Measurements from ENCODE around the gene RIPOR3.
"Not testable (repeated sequence)": the region's sequence is repeated elsewhere in the genome, so short reads cannot be mapped to it uniquely, and the experiment has no call there.

Gene RIPOR3

GRCh38 chr20:50547964-50548363 lies 143.4 kb downstream of the RIPOR3 start:
- FAIRE-seq: no peak

- no peak for FAIRE-seq
Measured at GRCh38 chr20:50546729-50547314, 144.5 kb downstream of the RIPOR3 start.

- FAIRE-seq: no peak
Measured at GRCh38 chr20:50545126-50545525, 146.2 kb downstream of the RIPOR3 start.

- no peak for FAIRE-seq
Measured at GRCh38 chr20:50543326-50543725, 148.0 kb downstream of the RIPOR3 start.

GRCh38 chr20:50541606-50542041 lies 149.7 kb downstream of the RIPOR3 start:
- FAIRE-seq: no peak

GRCh38 chr20:50540620-50541605 lies 150.4 kb downstream of the RIPOR3 start:
- FAIRE-seq: no peak

- FAIRE-seq: not testable (repeated sequence)
Measured at GRCh38 chr20:50539798-50540197, 151.5 kb downstream of the RIPOR3 start.

GRCh38 chr20:50538276-50538675 lies 153.1 kb downstream of the RIPOR3 start:
- FAIRE-seq: no peak

GRCh38 chr20:50537546-50538201 lies 153.7 kb downstream of the RIPOR3 start:
- FAIRE-seq: no peak

GRCh38 chr20:50536333-50536732 lies 155.0 kb downstream of the RIPOR3 start:
- no peak for FAIRE-seq

All from colon (tissue), 2 donors.